ENCODE results near the gene HYCC1.

HYCC1 gene

GRCh38 chr7:23016345-23017253, 2.7 kb upstream of the HYCC1 start:
- DNase-seq = no peak

GRCh38 chr7:23014681-23015080, 751 bp upstream of the HYCC1 start:
- DNase-seq = no peak

GRCh38 chr7:23012908-23013714, 819 bp downstream of the HYCC1 start:
- DNase-seq = peak; percentile 13

GRCh38 chr7:23012186-23012585, 1.7 kb downstream of the HYCC1 start:
- no peak for DNase-seq

- DNase-seq = no peak
Measured at GRCh38 chr7:23011222-23011924, 2.6 kb downstream of the HYCC1 start.

- no peak for DNase-seq
Measured at GRCh38 chr7:23009303-23009702, 4.6 kb downstream of the HYCC1 start.

GRCh38 chr7:23004247-23004520, 9.7 kb downstream of the HYCC1 start:
- DNase-seq = no peak

GRCh38 chr7:23003505-23004246, 10.3 kb downstream of the HYCC1 start:
- no peak for DNase-seq

- DNase-seq = no peak
Measured at GRCh38 chr7:23002698-23003097, 11.2 kb downstream of the HYCC1 start.

- no peak for DNase-seq
Measured at GRCh38 chr7:23001610-23002009, 12.3 kb downstream of the HYCC1 start.

GRCh38 chr7:23000597-23001360, 13.2 kb downstream of the HYCC1 start:
- no peak for DNase-seq

- DNase-seq = no peak
Measured at GRCh38 chr7:22998519-22998896, 15.4 kb downstream of the HYCC1 start.

GRCh38 chr7:22997871-22998518, 15.9 kb downstream of the HYCC1 start:
- no peak for DNase-seq

GRCh38 chr7:22996470-22996869, 17.5 kb downstream of the HYCC1 start:
- DNase-seq = no peak

GRCh38 chr7:22995011-22995410, 18.9 kb downstream of the HYCC1 start:
- no peak for DNase-seq

- DNase-seq = peak; percentile 56
Measured at GRCh38 chr7:22992874-22993840, 20.8 kb downstream of the HYCC1 start.

GRCh38 chr7:22990588-22990949, 23.4 kb downstream of the HYCC1 start:
- no peak for DNase-seq

- DNase-seq = no peak
Measured at GRCh38 chr7:22989643-22990587, 24.0 kb downstream of the HYCC1 start.

- no peak for DNase-seq
Measured at GRCh38 chr7:22985436-22985835, 28.5 kb downstream of the HYCC1 start.

All from activated CD4-positive, alpha-beta T cell treated with anti-CD3 and anti-CD28 coated beads for 48 hours (primary cell).